NCI-H345 treated with DMSO at 0.1 percent for 48 hours (cell line): Measurements from ENCODE around the gene PIM1.
"Not testable (repeated sequence)": the region's sequence is repeated elsewhere in the genome, so short reads cannot be mapped to it uniquely, and the experiment has no call there.

ENCODE experiments used
- DNase-seq: peaks from one replicate; lab custom pipeline; 2025; ENCODE audit not compliant: unreplicated experiment; lab: John Stamatoyannopoulos, UW

The PIM1 gene

DNA sequence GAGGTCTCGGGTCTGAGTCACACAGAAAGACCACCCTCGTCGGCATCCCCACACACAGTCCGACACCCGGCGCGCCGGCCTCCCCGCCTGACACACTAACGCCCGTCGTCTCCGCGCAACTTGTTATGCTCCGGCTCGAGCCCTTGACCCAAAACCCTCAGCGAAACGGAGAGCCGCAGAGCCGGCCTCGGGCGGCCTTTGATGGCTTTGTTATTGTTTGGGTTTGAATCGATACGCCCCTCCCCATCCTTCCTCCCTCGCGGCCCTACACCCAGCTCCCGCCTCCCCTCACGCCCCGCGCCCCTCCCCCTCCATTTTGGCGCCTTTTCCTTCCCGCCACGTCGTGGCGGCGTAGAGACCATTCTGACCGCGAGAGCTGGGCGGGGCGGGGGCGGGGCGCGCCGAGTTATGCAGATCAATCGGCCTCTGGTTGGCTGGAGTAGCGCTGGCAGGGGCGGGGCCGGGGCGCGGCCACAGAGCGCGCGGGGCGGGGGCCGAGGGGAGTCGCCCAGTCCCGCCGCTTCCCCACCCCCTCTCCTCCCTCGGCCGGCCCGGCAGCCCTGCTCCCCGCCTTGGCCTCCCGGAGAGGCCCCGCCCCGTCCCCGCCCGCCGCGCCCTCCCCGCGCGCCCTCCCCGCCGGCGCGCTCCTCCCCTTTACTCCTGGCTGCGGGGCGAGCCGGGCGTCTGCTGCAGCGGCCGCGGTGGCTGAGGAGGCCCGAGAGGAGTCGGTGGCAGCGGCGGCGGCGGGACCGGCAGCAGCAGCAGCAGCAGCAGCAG is at the start of gene PIM1:
PIM1 (plus strand) TSS at position 657 of the 777 bp plus-strand sequence. CDS start 424 bp downstream, outside the sequence.
- DNase-seq, result peak; percentile 89

GRCh38 chr6:37121556-37121955 is 48.4 kb upstream of the PIM1 start:
- DNase-seq, result no peak

DNA sequence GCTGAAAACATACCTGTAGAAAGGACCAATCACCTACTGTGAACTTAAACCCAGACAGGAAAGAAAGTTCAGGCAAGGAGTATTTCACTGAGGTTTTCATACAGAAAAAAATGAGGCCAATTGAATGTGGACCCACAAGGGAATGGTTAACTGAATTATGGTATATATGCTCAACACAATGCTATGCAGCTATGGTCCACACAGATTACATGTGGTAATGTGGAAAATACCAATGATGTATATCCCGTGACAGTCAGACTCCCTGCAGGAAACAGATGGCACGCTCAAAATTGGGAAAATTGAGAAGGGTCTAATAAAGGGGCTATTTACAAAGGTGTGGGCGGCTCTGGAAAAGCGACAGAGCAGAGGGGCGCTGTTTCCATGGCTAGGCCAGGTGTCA is 47.1 kb upstream of the PIM1 start:
- DNase-seq, result no peak

DNA sequence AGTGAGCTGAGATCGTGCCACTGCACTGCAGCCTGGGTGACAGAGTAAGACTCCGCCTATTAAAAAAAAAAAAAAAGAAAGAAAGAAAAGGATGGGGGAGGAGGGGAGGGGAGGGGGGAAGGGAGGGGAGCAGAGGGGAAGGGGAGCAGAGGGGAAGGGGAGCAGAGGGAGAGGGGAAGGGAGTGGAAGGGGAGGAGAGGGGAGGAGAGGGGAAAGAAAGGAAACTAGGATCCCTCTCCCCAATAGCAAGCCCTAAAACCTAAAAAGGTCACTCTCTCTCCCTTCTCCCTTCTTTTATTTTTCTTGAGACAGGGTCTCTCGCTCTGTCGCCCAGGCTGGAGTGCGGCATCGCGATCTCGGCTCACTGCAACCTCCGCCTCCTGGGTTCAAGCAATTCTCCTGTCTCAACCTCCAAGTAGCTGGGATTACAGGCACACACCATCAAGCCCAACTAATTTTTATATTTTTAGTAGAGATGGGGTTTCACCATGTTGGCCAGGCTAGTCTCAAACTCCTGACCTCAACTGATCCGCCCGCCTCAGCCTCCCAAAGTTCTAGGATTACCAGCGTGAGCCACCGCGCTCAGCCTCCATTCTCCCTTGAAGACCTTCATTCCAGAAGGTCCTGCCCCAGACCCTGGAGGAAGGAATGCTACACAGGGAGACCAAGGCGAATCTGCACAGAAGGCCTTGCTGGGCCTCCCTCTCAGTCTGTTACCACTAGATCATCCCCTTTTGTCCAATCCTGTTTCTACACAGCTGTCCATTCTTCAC is 45.8 kb upstream of the PIM1 start:
- no peak for DNase-seq

- DNase-seq, result no peak
These were observed 44.0 kb upstream of the PIM1 start for GRCh38 chr6:37125774-37126492.

GRCh38 chr6:37126493-37126958 is 43.4 kb upstream of the PIM1 start:
- DNase-seq, result no peak

DNA sequence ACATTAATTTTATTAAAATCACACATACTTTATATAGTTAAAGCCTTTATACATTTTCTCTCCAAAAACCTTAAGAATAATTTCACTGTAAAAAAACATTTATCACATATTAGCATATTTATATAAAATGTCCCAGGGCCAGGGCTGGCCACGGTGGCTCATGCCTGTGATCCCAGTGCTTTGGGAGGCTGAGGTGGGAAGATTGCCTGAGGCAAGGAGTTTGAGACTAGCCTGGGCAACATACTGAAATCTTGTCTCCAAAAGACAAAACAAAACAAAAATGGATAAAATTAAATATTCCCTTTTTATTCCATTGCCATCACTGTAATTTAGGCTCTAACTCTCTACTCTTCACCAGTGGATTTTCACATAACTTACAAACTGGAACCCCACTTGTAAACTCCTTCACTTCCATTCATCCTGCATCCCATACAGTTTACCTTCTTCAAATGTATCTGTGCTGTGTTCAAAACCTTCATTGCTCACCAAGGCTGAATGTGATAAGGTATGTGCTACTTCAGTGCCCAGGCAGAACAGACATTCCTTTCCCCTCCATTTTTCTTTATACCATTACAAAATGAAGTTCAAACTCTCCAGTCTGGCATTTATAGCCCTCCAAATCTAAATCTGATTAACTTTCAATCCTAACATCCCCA is 42.9 kb upstream of the PIM1 start:
- no peak for DNase-seq

DNA sequence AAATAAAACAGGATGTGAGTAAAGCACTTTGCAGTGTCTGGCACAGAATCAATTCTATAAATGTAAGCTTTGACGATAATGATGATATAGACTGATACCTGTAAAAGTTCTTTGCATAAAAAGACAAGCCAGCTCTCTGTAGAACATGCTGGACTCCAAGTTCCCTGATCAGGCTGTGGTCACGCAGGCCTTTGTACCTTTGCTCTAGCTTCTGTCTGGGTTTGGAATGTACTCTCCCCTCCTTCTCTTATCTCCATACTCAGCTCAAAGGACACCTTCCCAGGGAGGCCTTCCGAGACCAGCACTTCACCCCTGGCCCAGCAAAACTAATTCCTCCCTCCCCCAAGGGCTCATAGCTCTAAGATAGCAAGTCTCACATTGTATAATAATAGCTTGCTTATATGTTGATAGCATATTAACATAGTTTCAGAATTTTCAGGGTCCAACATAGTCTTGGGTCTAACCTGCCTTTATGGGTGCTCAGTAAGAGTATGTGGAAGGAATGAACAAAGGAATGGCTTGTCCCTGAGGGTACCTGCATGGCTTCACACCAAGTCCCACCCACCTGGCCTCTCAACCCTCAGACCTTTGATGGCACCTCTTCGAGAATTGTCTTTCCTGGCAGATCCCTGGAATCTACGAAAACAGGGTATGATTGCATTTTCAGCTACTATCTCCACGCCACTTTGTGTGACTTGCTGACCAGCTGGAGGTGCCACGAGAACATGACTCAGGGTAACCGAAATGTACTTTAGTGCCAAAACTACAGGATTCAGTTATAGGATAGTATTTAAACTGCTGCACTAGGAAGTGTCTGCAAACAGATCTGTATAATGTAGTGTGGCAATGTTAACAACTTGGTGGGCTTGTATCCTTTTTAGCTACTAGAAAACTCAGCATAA is 41.7 kb upstream of the PIM1 start:
- DNase-seq, result no peak

DNA sequence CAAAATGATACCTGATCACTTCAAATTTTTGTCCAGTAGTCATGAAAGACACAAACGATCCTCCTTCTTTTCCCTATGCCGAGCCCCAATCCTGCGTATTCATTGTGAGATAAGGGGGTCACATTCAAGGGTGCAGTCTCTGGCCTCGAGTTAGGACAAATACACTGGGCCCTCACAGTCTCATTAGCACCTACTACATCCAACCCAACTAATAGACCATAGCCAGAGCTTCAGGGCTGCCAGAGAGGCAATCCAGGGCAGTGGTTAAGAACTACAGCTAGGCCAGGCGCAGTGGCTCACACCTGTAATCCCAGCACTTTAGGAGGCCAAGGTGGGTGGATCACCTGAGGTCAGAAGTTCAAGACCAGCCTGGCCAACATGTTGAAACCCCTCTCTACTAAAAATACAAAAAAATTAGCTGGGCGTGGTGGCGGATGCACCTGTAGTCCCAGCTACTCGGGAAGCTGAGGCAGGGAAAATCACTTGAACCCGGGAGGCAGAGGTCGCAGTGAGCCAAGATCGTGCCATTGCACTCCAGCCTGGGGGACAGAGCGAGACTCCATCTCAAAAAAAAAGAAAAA is 41.0 kb upstream of the PIM1 start:
- not testable (repeated sequence) for DNase-seq

DNA sequence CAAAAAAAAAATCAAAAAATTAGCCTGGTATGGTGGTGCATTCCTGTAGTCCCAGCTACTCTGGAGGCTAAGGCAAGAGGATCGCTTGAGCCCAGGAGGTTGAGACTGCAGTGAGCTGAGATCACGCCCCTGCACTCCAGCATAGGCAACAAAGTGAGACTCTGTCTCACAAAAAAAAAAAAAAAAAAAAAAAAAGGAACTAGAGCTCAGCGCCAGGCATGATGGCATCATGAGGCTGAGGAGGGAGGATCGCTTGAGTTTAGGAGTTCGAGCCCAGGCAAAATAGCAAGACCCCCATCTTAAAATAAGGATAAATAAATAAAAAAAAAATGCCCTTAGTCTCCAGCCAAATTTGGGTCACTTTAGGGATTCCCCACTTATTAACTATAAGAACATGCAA is 40.4 kb upstream of the PIM1 start:
- no peak for DNase-seq

- no peak for DNase-seq
These were observed 39.2 kb upstream of the PIM1 start for GRCh38 chr6:37130704-37131103.

DNA sequence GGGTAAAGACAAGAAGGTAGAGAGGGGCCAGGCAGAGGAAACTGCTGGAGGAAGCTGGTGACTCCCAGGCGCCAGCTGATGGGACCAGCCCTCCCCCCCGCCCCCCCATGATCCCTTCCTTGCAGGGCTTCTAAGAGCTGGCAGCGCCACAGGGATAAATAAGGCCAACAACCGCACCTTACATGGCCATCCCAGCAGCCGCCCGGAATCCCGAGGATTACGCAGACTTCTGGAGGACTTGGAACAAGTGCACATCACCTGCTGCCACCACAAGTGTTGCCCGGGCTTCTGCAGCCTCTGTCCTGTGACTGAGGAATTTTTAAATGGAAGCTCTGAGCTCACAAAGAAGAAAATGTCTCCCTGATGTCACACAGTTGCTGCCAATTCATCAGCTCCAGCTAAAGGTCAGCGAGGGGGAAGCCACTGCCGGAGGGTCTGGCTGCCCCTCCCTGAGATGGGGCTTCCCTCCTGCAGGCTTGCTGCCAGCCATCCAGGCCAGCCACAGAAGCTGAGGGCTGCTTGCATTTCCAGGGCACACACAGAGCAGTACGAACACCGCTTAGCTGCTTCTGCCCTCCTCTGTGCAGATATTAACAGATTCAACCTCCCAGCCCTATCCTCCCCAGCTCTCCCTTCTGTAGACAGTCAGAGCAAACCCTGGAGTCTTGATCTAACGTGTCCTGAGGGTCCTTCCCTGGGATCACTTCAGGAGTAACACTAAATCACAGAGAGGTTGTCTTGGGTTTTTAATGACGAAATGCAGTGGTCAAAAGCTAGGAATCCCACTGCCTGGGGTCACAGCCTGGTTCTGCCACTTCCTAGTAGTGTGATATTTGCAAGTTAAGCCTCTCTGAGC is 38.6 kb upstream of the PIM1 start:
- no peak for DNase-seq

GRCh38 chr6:37131960-37132253 is 38.0 kb upstream of the PIM1 start:
- DNase-seq, result no peak

DNA sequence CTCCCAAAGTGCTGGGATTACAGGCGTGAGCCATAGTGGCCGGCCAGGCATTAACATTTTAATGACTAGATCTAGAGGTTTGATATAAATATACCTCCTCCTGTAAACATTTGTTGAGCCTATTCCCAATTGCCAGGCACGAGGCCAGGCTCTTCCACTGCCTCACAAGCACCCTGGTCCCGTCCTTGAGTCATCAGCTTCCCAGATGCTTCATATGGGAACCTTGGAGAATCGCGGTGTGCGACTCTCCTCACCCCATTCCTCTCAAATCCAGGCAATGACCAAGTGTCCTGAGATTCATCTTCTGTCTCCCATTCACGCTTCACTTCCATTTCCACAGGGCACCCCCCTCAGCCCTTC is 35.9 kb upstream of the PIM1 start:
- DNase-seq, result no peak

DNA sequence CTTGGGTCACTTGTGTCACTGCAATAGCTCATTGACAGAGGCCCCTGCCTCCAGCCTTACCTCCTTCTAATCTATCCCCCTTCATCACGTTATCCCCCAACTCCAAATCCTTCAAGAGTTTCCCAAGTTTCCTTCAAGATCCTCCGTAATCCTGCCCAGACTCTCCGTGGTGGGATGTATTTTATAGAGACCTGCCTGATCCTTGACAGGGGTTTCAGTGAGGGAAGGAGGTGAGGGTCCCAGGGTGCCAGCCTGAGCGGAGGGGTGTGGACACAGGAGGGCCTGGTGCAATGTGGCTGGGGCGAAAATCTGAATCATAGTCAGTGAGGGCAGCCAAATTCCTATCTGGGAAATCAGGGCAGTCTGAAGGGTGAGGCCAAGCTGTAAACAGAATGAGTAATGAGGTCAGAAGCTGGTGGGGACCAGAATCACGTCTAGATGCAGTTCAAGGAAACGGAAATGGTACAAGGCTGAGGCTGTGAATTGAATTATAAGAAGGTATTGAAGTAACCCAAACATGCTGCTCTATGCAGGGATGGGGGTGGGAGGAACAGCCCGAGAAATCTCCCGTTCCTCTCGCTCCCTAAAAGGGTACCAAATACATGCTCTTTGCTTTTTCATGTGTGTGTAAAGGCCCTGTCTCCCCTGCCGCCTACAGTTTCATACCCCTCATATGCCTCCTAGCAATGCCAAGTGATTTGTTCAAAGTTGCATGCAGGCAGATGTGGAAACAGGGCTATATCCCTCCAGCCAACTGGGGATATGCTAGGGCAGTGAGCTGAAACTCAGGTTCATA is 35.4 kb upstream of the PIM1 start:
- no peak for DNase-seq

- no peak for DNase-seq
These were observed 33.9 kb upstream of the PIM1 start for GRCh38 chr6:37135835-37136694.

GRCh38 chr6:37136821-37137200 is 33.1 kb upstream of the PIM1 start:
- no peak for DNase-seq
